Activated CD4-positive, alpha-beta T cell treated with anti-CD3 and anti-CD28 coated beads, Interleukin-2, amount 50 U/mL, for 1 hour (primary cell): ENCODE data around the gene PRKAG2.
A peak's percentile ranks its signal among the peaks of the same experiment; 100 is the strongest.
"Not testable (repeated sequence)": the region's sequence is repeated elsewhere in the genome, so short reads cannot be mapped to it uniquely, and the experiment has no call there.

Experiments
- DNase-seq: peaks from one replicate; pipeline ENCODE4 v3.0.0-alpha.2; 2020

The PRKAG2 gene

DNA sequence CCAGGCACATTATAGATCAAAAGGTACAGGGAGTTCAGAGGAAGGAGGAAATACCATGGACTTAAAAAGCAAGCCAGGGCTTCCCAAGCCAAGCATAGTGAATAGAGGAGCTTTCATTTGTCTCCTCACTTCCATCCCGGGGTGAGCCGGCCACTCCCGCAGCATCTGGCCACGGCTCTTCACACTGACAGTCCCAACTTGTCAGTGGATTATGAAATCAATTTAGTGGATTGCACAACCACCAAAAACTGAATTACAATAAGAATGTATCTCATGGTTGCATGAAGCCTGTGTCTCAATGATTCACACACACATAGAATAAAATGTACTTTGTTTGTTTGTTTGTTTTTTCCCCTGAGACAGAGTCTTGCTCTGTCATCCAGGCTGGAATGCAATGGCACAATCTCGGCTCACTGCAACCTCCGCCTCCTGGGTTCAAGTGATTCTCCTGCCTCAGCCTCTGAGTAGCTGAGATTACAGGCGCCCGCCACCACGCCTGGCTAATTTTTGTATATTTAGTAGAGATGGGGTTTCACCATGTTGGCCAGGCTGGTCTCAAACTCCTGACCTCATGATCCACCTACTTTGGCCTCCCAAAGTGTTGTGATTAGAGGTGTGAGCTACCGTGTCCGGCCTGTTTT lies 79.1 kb downstream of the PRKAG2 start:
- not testable (repeated sequence) for DNase-seq

DNA sequence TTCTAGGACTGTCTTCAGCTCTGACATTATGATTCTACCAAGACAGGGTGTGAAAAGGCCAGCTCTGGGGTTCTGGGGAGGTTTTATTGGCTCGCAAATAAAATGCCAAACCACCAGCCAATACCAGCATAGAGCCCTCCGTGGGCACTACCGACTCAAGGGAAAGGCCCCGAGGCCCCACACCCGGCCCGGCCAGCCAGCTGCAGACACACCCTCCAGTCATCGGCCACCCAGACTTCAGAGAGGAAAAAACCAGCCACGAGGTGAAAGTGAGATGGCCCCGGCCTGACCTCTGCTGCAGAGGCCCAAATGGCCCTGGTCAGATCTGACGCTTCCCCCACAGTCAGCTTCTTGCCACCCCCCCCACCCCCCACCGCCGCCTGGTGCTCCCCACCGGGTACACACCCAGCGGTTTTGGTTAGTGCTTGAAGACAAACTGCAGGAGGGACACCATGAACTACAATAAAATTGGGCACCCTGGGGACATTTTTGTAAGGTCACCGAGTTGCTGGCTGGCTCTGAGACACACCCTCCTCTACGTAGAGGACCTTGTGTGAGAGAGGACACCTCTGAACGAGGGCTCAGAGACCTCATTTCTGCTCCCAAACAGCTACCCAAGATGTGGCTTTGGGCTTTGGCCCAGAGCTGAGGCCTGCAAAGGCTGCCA lies 79.9 kb downstream of the PRKAG2 start:
- DNase-seq, result no peak

DNA sequence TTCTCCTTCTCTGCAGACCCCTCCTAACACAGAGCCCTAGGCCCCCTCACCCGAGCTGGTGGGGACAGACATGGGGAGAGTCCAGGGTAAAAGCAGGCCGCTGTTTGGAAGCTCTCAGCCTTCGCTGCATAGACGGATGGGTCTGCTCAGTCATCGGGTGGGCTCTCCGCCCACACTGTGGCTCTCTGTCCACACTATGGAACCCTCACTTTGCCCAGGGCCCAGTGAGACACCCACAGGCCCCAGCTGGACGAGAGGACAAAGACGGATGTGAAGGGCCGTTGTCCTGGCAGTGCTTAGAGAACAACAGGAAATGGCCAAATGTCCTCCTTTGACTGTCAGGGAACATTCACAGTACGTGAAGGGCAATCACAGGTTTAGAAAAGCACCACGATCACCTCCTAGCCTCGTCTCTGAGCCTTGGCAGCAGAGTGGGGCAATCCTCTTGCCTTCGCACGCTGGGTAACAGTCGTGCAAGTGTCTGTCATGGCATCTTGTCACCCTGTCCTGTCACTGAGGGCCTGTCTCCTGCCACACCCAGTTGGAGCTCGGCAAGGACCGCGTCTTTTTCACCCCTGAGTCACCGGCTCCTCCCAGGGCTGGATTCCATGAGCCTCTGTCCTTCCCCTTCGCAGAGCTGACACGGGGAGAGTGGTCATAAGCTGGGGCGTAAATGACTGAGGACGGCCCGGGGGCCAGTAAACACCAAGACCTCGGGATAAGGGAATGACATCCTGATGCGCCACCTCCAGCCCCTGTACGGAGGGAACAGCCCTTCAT lies 80.6 kb downstream of the PRKAG2 start:
- no peak for DNase-seq

DNA sequence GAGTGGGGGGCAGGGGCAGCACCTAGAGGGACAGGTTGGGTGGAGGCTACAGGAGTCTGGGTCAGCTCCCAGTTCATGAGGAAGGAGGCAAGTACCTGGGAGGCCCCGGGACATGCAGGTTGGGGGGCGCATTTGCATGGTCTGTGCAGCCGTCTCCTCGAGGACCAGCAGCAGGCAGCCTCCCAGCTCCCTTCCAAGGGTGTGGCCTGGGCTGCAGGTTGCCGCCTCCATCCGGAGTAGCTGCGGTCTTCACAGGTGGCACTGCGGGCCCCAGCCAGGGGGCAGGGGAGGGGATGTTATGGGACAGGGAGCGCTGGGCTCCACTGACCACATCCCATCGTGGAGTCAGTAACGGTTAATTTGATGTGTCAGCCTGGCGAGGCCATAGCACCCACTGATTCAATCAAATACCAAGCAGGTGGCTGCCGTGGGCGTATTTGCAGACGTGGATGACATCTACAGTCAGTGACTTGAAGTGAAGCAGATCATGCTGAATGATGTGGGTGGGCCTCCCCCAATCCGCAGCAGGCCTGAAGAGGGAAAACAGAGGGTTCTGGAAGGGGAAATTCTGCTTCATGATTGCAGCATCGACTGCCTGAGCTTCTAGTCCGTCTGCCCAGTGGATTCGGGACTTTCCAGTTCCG lies 81.6 kb downstream of the PRKAG2 start:
- DNase-seq, result peak; percentile 30

DNA sequence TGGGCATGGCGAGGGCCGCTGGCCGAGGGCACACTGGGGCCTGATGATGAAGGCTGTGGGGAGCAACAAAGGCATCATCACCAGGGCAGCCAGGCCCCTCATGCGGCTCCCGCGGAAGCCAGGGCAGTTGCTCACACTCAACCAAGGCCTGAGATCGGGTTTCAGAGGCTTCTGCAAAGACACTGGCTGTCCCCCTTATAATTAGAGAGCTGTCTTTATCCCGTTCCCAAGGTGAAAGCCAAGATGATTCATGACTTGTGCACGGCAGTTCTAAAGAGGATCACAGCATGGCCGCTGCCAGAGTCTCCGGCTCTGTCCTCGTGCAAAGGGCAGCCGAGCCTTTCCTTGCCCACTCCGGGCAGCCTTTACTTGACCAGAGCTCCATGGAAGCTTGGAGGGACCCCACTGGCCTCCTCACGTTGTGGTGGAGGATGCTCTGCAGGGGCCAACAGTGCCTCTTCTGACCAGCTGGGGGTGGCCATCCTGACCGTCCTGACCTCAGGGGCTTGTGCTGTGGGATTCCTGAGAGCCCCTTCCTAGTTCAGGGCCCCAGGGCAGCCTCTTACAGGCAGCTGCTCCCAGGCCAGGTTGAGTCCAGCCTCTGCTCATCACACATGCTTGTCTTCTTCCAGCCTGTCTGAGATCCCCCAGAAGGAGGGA lies 82.3 kb downstream of the PRKAG2 start:
- DNase-seq, result no peak

DNA sequence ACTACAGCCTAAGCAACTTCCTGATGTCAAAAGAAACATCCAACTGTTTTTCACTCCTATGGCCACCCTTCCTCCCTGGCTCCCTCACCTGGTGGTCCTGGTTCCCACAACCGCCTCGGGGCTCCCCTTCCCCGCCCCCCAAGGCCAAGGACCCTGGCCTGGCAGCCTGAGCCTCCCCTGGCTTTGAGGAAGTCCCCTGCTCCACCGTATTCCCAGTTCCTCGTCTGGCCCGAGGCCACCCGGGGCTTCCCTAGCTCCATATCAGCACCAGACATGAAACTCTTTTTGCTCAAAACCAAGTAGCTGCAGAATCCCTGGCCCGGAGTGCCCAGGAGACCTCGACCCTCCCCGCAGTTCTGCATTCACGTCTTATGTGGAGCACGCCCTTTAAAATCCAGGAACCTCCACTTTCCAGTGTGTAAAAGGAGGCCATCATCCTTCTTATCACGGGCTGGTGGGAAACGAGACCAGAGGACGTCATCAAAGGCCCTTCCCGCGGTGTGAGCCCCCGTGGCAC lies 82.9 kb downstream of the PRKAG2 start:
- DNase-seq, result no peak

DNA sequence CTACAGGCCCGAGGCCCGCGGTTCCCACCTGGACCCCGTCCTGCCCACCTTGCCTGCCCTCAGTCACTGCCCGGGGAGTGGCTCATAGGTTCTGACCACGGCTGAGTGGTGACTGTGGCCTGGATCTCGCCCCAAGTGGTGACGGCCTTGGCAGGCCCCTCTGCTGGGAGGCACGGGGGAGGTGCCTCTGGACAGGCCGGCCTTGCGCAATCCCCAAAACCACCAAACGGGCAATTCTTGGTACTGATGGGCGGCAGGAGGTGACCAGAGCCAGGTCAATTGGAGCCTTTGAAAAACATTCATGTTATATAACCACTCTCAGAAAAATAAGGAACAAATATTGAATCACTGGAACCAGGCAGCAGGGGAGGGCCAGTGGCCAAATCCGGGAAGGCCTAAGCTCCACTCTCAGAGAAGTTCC lies 83.4 kb downstream of the PRKAG2 start:
- no peak for DNase-seq

DNA sequence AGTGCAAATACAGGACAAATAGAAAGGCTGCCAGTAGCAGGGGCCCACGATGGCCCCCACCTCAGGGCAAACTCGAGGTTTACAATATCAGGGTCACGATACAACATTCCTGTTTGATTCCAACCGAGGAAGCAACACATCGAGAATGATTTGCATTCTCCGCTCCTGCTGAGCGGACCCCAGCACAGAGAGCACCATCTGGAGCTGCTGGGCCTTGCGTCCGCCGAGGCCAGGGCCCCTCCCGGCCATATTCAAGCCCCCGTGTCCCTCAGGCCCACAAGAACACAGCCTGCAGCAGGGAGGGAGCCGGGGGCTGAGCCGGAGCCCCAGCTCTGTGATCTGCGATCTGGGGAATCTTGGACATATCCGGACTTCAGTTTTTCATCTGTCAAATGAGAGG lies 84.3 kb downstream of the PRKAG2 start:
- DNase-seq, result no peak

DNA sequence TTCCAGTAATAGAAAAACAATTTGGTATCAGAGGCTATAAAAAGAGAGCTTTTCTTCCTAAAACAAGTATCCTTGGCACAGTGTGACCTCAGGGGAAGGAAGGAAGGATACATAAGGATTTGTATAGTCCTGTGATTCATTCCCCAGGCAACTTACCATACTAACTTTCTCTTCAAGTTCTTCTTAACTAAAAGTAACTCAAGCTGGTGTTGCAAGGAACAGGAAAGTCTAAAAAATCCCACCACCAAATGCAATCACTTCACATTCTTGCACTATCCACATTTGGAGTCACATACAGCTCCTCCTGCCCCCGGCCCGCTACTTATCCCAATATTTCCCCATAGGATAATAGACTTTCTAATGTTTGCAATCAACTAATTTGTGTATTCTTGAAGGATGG lies 84.8 kb downstream of the PRKAG2 start:
- DNase-seq, result no peak

DNA sequence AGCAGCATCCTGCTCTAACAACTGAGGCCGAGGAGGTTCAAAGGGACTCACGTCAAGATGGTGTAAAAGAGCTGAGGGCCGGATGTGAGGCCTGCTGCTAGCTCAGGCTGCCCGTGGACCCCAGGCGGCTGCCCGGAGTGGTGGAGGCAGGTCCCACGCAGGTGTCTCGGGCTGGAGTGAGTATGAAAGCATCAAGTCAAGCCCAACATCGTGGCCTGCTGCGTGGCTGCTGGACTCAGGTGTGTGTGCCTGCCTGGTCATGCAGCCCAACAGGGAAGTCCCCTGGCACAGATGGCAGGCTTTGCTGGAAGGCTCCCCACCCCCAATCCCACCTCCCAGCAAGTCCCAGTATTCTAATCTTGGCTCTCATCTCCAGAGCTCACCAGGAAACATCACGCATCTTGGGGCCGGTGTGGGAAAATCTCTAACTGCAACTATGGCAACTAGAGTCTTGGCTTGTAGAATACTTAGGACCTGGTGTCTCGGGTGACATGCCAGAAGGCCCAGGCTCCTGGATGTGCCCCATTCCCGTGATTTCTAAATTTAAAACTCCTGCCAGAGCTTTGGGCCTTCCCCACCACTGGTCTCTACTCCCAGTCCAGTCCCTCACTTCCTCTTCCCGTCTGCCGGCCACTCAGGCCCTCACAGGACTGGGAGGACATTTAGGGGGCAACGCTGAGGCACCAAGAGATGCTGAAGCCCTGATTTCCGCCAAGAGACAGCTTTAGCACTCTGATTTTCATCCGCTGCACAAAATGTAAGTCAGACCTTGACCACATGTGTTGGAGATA lies 85.9 kb downstream of the PRKAG2 start:
- no peak for DNase-seq

DNA sequence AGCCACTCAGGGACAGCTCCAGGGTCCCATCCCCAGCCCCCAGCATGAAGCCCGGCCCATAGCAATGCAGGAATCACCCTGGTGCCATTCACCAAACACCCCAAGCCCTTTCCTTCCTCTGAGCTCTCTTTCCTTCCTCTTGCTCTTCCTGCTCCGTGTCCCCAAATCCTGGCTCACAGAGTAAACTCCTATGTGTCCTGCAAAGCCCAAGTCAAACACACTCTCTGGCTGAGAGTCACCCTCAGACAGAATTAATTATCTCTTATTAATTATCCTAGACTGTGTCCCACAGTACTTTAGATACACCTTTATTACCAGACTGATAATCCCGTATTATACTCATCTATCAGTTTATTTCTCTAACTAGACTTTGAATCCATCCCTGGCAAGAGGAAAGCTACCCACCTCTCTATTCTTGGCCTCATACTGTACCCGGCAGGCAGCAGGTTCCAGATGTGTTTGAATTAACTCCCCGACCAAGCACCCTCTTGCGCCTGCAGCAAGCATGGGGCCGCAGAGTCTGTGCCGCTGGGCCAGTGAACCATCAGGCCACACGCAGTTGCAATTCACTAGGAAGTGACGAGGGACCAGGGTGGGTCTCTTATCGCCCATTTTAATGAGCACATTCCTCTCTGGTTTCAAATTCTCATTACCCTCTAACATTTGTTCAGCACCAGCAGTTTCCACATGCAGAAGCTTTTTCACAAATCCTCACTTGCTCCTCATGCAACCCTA lies 86.7 kb downstream of the PRKAG2 start:
- DNase-seq, result no peak

DNA sequence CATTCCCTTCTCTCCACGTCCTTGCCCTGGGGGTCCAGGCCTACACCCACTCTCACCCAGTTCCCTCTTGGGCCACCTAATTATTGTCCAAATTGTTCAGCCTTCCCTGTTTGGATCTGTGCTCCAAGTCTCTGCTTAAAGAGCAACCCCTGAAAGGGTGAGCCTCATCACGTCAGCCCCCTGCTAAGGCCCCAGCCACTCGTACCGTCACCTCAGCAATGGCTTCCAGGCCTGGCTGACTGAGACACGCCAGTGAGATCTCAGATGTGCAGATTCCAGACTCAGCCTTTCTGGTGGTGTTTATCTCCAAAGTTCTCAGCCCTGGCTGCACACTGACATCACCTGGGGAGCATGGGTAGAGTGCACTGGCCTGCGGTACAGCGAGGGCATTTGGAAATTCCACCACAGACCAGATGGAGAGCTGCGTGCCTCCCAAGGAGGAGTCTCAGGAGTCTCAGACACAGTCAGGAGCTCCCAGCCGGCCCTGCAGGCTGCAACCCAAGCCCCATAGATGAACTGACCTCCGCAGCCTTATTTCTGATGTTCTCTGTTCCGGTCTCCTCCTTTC lies 87.5 kb downstream of the PRKAG2 start:
- no peak for DNase-seq

DNA sequence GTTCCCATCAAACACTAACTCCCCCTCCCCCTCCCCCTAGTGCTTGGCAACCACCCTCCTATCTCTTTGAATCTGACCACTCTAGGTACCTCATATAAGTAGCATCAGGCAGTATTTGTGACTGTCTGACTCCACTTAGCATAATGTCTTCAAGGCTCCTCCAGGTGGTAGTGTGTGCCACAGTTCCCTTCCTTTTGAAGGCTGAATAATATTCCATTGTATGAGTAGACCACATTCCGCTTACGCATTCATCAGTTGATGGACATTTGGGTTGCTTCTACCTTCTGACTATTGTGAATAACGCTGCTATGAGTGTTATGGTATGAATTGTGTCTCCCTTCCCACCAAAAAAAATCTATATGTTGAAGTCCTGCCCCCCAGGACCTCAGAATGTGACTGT lies 89.6 kb downstream of the PRKAG2 start:
- no peak for DNase-seq

DNA sequence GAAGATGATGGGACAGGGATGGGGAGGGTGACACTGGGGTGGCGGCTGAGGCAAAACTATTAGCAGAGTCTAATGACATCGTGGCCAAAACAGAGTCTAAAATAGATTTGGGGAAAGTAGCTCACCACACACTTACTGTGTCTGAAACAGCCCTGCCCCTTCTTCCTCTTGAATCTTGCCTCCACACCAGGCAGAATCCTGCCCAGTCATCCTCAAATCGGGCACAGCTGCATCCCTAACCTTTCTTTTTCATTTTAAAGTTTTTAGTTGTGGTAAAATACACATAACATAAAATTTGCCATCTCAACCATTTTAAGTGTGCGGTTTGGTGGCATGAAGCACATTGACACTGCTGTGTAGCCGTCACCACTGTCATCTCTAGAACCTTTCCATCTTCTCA lies 90.0 kb downstream of the PRKAG2 start:
- no peak for DNase-seq

DNA sequence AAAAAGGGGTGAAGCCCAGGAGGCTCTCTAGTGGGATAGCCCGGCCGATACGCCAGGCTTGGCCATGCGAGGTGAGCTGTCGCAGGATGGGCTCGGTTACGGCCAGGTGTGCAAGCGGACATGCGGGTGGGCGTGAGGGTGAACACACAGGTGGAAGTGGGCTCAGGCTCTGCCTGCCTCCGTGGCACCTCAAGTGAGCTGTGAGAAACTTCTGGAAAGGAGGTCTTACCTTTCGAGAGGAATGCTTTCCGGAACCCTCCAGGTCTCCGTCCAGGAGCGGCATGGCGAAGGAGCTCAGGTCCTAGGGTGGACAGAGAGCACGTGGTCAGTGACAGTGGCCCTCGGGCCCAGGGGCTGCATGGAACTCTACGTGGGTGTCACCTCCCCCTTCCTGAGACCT lies 90.7 kb downstream of the PRKAG2 start:
- DNase-seq, result no peak

DNA sequence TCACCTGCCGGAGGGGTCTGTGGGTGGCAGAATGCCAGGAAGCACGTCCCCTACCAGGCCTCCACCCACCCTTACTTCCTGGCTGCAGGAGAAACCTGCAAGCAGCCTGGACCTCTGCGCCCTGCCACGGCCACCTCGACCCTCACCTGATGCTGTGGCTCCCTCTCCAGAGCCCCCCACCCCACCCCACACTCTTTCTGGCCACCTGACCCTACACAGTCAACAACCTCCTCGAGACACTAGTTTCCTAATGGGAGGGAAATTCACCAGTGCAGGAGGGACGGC lies 91.3 kb downstream of the PRKAG2 start:
- no peak for DNase-seq

DNA sequence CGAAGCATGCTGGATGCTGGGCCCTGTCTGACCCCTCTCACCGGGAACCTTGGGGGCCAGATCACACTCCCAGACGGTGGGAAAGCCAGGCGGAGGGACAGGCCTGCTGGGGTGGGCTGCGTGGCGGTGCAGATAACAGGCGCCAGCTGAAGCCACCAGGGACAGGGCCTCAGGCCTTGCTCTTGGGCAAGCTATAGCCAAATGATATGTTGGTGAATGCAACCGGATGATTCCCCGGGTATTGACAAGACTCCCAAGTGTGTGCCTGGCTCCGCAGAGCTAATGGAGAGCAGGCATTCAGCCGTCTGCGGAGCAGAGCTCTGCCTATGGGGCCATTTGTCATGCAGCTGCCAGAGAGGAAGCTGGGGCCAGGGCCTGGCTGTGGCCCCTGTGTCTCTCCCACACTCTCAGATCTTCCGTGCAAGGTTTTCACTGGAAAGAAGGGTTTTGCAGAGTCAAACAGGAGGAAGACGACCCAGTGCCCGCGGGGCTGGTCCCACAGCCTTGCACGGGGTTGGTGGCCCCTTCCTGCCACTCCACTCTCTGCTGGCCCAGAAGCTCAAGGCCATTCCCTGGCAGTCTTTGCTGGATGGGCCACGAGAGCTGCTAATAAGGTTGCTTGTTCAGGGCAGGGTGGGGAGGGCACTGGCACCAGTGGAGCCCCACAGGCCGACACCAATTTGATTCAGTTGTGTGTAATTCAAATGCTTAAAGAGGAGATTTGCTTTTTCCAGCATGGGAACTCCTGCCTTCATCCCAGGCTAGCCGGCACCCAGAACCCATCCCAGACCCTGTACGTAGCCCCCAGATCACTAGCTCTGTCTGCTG lies 91.8 kb downstream of the PRKAG2 start:
- DNase-seq, result no peak

DNA sequence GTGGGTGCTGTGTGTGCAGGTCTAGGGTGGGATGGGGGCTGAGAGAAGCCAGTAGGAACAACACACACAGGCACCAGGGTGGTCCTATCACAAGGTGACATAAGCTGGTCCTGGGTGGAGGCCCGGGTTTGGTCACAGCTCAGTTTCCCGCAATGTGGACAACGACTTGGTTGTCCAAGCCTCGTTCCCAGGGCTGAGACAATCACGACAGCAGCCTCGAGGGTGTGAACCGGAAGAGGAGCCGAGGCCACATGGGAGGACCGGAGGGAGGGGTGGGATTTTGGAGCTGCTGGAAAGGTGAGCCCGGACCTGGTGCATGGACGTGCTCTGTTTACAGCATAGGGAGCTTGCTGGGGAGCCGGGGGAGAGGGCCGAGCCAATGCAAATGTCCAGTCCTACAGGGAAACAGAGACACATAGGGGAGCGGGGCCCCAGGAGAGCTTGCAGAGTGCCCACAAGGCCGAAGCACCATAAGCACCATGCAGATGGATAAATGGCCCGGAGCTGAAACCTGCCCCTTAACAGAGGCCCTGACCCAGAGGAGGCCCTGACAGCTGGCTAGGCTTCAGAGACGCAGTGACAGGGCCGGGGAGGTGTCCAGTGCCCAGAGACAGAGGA lies 92.8 kb downstream of the PRKAG2 start:
- no peak for DNase-seq

DNA sequence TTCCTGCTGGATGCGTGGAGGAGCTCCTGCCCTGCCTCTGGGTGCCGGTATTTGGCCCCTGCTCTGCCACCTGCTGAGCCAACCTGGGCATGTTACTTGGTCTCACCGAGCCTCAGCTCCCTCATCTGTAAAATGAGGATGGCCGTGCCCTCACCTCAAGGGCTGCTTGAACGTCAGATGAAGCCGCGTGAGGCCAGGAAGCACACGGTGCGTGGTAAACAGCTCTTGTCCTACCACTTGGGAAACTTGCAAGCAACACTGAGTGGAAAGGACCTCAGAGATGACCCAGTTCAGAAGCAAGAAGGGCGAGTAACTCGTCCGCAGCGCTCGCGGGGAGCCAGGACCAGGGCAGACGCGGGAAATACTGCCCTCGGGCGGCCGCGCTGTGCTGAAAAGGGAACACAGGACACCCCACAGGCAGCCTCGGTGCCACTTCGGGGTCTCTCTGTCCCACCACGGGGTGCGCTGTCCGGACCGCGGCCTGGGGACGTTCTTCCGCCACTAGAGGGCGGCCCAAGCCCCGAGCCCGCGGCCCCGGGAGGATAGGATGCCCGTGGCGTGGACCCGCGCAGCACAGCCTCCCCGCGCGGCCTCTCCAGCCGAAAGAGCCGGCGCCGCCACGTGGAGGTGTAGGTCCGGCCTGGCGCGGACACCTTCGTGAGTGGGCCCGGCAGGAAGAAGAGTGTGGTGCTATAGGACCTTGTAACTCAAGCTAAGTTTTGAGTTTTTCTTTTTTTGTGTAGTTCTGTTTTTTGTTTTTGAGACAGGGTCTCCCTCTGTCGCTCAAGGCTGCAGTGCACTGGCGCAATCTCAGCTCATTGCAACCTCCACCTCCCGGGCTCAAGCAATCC lies 94.1 kb downstream of the PRKAG2 start:
- peak; percentile 64 for DNase-seq
